K562 (cell line): Measurements from ENCODE around the gene HINT2.

Source experiments
- BCLAF1 ChIP-seq, 2 experiments: fragments of 450-650 bp in 1 of 2; IDR thresholded peaks; 2 replicates each; pipeline ENCODE4 v1.6.1; 2011 to 2017; ENCODE audit warnings: low read depth in 2 of 2, antibody characterized with exemption in 1 of 2, borderline replicate concordance in 1 of 2, low read length in 1 of 2, mild to moderate bottlenecking in 1 of 2, mixed read lengths in 1 of 2; ENCODE audit not compliant: control insufficient read depth in 1 of 2
- CHD2 ChIP-seq: IDR thresholded peaks from 2 replicates; pipeline ENCODE4 v1.6.1; 2011; ENCODE audit warnings: low read depth, low read length
- CTCF ChIP-seq, 3 experiments: IDR thresholded peaks in 2 of 3; conservative IDR thresholded peaks in 1 of 3; 2 replicates each; pipeline ENCODE4 v1.5.1; 2011 to 2012; ENCODE audit warnings: low read length in 3 of 3, mild to moderate bottlenecking in 3 of 3, control low read depth in 2 of 3, improper control_type of control experiment in 1 of 3, inconsistent platforms in 1 of 3, low read depth in 1 of 3, mixed read lengths in 1 of 3, moderate library complexity in 1 of 3; ENCODE audit not compliant: insufficient read depth in 2 of 3
- E2F6 ChIP-seq, 2 experiments: IDR thresholded peaks; 2 replicates each; pipeline ENCODE4 v1.6.1; 2011; ENCODE audit warnings: borderline replicate concordance in 1 of 2, control low read depth in 1 of 2, low read depth in 1 of 2, low read length in 1 of 2, mild to moderate bottlenecking in 1 of 2, mixed read lengths in 1 of 2, moderate library complexity in 1 of 2; ENCODE audit not compliant: insufficient read depth in 1 of 2, insufficient read length in 1 of 2, poor library complexity in 1 of 2, severe bottlenecking in 1 of 2; ENCODE audit errors: extremely low read depth in 1 of 2
- EP300 ChIP-seq: IDR thresholded peaks from 2 replicates; pipeline ENCODE4 v1.6.1; 2012; ENCODE audit warnings: low read length, improper control_type of control experiment
- EZH2 ChIP-seq: IDR thresholded peaks from 2 replicates; pipeline ENCODE4 v1.6.1; 2012; ENCODE audit warnings: low read depth, mild to moderate bottlenecking, inconsistent platforms, low read length, borderline replicate concordance
- KAT7 ChIP-seq: sonication (generic); formaldehyde crosslinking; IDR thresholded peaks from 2 replicates; pipeline ENCODE4 v1.8.0; 2022; ENCODE audit warnings: missing genetic modification reagents, mild to moderate bottlenecking, borderline replicate concordance
- MAFF ChIP-seq: IDR thresholded peaks from 2 replicates; pipeline ENCODE4 v1.6.1; 2012; ENCODE audit warnings: low read length, improper control_type of control experiment
- NONO ChIP-seq, 2 experiments: fragments of 200-400 bp in 1 of 2; fragments of 450-650 bp in 1 of 2; formaldehyde crosslinking in 1 of 2; IDR thresholded peaks; 2 replicates each; pipeline ENCODE4 v1.6.1; 2017; ENCODE audit warnings: low read depth in 2 of 2, mild to moderate bottlenecking in 2 of 2, moderate library complexity in 2 of 2, low read length in 1 of 2
- SP2 ChIP-seq: IDR thresholded peaks from 2 replicates; pipeline ENCODE4 v1.6.1; 2011; ENCODE audit warnings: mild to moderate bottlenecking, low read depth, low read length, moderate library complexity; ENCODE audit not compliant: poor library complexity, severe bottlenecking; ENCODE audit errors: extremely low read depth
- XRCC4 ChIP-seq: IDR thresholded peaks from one replicate; pipeline ENCODE4 v1.6.1; 2011; ENCODE audit not compliant: insufficient read depth, insufficient read length; ENCODE audit errors: extremely low read depth

GRCh38 chr9:35862328-35862727 lies 47.5 kb upstream of the HINT2 start:
- TF ChIP-seq MAFF (no peak), E2F6 (IDR thresholded peaks at IDR 0.05; ENCODE audit: borderline replicate concordance in 1 of 2, extremely low read depth in 1 of 2, insufficient read depth in 1 of 2, insufficient read length in 1 of 2, low read depth in 1 of 2, low read length in 1 of 2, poor library complexity in 1 of 2, severe bottlenecking in 1 of 2) (no peak), CTCF (IDR thresholded peaks at IDR 0.05 in 2 of 3, conservative IDR thresholded peaks at IDR 0.05 in 1 of 3; ENCODE audit: insufficient read depth in 2 of 3, low read depth in 1 of 3, low read length in 3 of 3) (no peak), CHD2 (no peak), NONO (IDR thresholded peaks at IDR 0.05; ENCODE audit: low read depth in 2 of 2, low read length in 1 of 2) (no peak), EZH2 (no peak), KAT7 (no peak), SP2 (no peak), XRCC4 (no peak), EP300 (no peak), BCLAF1 (IDR thresholded peaks at IDR 0.05; ENCODE audit: borderline replicate concordance in 1 of 2, control insufficient read depth in 1 of 2, low read depth in 2 of 2, low read length in 1 of 2) (no peak)
